Astrocyte (in vitro differentiated cells and primary cell): ENCODE data around the gene KCNQ1OT1. TPM values are rescaled to one million over a fixed set of nuclear protein-coding genes. Genes with fewer than 3 reads are reported as not detected.

Experiments
- DNase-seq: peaks from one replicate; pipeline ENCODE4 v3.0.0-alpha.2; 2010; ENCODE audit warnings: low read depth
- FAIRE-seq: peaks from 2 replicates; lab custom pipeline; 2011; peaks lifted over from hg19 to GRCh38; lab: Jason Lieb, UNC
- H2AFZ ChIP-seq: 2 replicates; pipeline ENCODE4 v1.6.0; 2012; ENCODE audit warnings: low read depth, low read length, inconsistent platforms
- H3K27ac ChIP-seq: 2 replicates; pipeline ENCODE4 v1.5.1; 2011; ENCODE audit warnings: low read depth, low read length, inconsistent platforms
- H3K27me3 ChIP-seq: 2 replicates; pipeline ENCODE4 v1.6.0; 2011; ENCODE audit warnings: low read length, inconsistent platforms; ENCODE audit not compliant: insufficient read depth
- H3K36me3 ChIP-seq: 2 replicates; pipeline ENCODE4 v1.5.1; 2011; ENCODE audit warnings: low read length, inconsistent platforms; ENCODE audit not compliant: insufficient read depth
- H3K4me1 ChIP-seq: 2 replicates; pipeline ENCODE4 v1.5.1; 2011; ENCODE audit warnings: low read length, inconsistent platforms; ENCODE audit not compliant: insufficient read depth
- H3K4me2 ChIP-seq: 2 replicates; pipeline ENCODE4 v1.6.0; 2012; ENCODE audit warnings: low read length, inconsistent platforms
- H3K4me3 ChIP-seq: 2 replicates; pipeline ENCODE4 v1.5.1; 2011; ENCODE audit warnings: low read depth, mild to moderate bottlenecking, low read length, inconsistent platforms; ENCODE audit not compliant: insufficient read depth
- H3K79me2 ChIP-seq: 2 replicates; pipeline ENCODE4 v1.6.0; 2012; ENCODE audit warnings: mild to moderate bottlenecking, low read length, inconsistent platforms; ENCODE audit not compliant: insufficient read depth
- H3K9ac ChIP-seq: 2 replicates; pipeline ENCODE4 v1.6.0; 2012; ENCODE audit warnings: mild to moderate bottlenecking, low read length, inconsistent platforms
- H3K9me3 ChIP-seq: 2 replicates; pipeline ENCODE4 v1.5.1; 2012; ENCODE audit warnings: low read depth, mild to moderate bottlenecking, low read length, inconsistent platforms; ENCODE audit not compliant: insufficient read depth
- H4K20me1 ChIP-seq: 2 replicates; pipeline ENCODE4 v1.6.0; 2012; ENCODE audit warnings: low read length, inconsistent platforms; ENCODE audit not compliant: insufficient read depth
- H3K27ac Mint-ChIP-seq: one replicate; pipeline ENCODE4 v1.8.0; 2021; ENCODE audit warnings: mild to moderate bottlenecking, mixed read lengths; ENCODE audit not compliant: unreplicated experiment
- H3K27me3 Mint-ChIP-seq: one replicate; pipeline ENCODE4 v1.8.0; 2021; ENCODE audit warnings: low read depth, mixed read lengths; ENCODE audit not compliant: unreplicated experiment
- H3K36me3 Mint-ChIP-seq: one replicate; pipeline ENCODE4 v1.8.0; 2021; ENCODE audit warnings: low read depth, mixed read lengths; ENCODE audit not compliant: unreplicated experiment
- H3K4me1 Mint-ChIP-seq: one replicate; pipeline ENCODE4 v1.8.0; 2021; ENCODE audit warnings: low read depth, mixed read lengths; ENCODE audit not compliant: unreplicated experiment
- H3K4me3 Mint-ChIP-seq: one replicate; pipeline ENCODE4 v1.8.0; 2021; ENCODE audit warnings: mild to moderate bottlenecking, moderate library complexity, mixed read lengths; ENCODE audit not compliant: unreplicated experiment
- H3K9me3 Mint-ChIP-seq: one replicate; pipeline ENCODE4 v1.8.0; 2021; ENCODE audit warnings: mild to moderate bottlenecking, mixed read lengths; ENCODE audit not compliant: unreplicated experiment
- EZH2 ChIP-seq: IDR thresholded peaks from 2 replicates; pipeline ENCODE4 v1.6.1; 2012; ENCODE audit warnings: mild to moderate bottlenecking, low read length, inconsistent platforms; ENCODE audit not compliant: insufficient read depth
- total RNA-seq: library from RNA; stranded (reverse); gene quantifications from 2 replicates; pipeline ENCODE4 v1.2.1, GENCODE V29; 2021
- TF ChIP-seq, protein P1 (sequence below): IDR thresholded peaks from 2 replicates; pipeline ENCODE4 v1.5.1; 2011; ENCODE audit warnings: low read depth, mild to moderate bottlenecking, inconsistent platforms, low read length, moderate library complexity; ENCODE audit not compliant: insufficient read depth

Gene KCNQ1OT1
- total RNA-seq, 1 donor from 2014 or later: 2.5 TPM

DNA sequence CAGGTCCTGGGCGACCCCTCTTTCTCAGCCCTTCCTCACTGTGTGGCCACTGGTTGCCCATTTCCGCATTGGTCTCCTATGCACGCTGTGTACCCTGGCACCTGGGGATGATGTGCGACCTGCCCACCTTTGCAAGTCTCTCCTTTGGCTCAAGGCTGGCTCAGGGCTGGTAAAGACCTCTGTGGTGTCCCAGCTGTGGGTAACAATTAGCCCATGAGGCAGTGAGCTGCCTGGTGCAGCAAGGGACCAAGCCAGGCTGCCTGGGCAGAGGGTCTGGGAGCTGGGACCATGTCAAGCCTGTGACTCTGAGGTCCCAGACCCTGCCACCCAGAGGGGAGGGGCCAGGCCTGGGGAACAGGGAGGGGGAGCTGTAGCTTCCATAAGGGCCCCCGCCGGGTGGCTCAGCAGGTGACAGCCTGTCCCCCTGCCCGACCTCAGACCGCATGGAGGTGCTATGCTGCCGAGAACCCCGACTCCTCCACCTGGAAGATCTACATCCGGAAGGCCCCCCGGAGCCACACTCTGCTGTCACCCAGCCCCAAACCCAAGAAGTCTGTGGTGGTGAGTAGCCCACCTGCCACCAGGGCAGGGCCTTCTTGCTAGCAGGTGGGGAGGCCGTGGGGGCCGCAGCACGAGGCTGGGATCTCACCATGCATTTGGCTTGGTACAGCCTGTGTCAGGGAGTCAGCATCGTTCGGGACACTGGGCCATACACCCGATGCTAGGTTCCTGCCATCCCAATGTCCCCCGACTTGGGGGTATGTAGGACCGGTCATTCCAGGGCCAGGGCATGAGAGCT is 112.5 kb downstream of the KCNQ1OT1 start:
- no peak for DNase-seq
- H3K79me2 ChIP-seq: no peaks in the 10 kb centered on the region

DNA sequence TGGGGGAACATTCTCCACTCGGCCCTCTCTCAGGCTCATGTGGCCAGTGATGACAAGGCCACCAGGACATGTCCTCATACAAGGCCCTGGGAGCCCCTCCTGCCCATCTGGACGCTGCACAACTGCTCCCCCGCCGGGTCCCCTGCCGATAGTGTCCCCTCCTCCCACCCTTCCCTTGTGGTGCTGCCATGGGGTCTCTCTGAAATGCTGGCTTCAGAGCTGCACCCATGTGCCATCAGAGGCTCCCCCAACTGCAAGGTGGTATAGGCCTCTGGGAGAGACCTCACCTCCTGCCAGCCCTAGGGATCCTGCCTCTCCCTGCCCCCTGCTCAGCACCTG is 113.0 kb downstream of the KCNQ1OT1 start:
- H3K27me3 Mint-ChIP-seq: peaks cover 54% of the 10 kb centered on the region
- peaks cover 12% of the 10 kb centered on the region for H3K27me3 ChIP-seq
- no peaks in the 10 kb centered on the region for H3K4me1 Mint-ChIP-seq
- H3K4me3 Mint-ChIP-seq: no peak overlapping the region
- no peaks in the 10 kb centered on the region for H4K20me1 ChIP-seq
- no peaks in the 10 kb centered on the region for H3K36me3 Mint-ChIP-seq
- no peaks in the 10 kb centered on the region for H3K9me3 ChIP-seq
- H3K36me3 ChIP-seq: no peaks in the 10 kb centered on the region
- H3K27ac Mint-ChIP-seq: no peak overlapping the region
- no peak overlapping the region for H3K4me3 ChIP-seq
- DNase-seq: no peak
- H3K9me3 Mint-ChIP-seq: no peaks in the 10 kb centered on the region
- no peak overlapping the region for H3K9ac ChIP-seq
- no peaks in the 10 kb centered on the region for H3K4me1 ChIP-seq
- no peak overlapping the region for H2AFZ ChIP-seq
- no peaks in the 10 kb centered on the region for H3K79me2 ChIP-seq
- H3K27ac ChIP-seq: no peak overlapping the region
- no peak overlapping the region for H3K4me2 ChIP-seq
- FAIRE-seq: no peak
- TF ChIP-seq EZH2: no peak
- TF ChIP-seq, protein P1, sequence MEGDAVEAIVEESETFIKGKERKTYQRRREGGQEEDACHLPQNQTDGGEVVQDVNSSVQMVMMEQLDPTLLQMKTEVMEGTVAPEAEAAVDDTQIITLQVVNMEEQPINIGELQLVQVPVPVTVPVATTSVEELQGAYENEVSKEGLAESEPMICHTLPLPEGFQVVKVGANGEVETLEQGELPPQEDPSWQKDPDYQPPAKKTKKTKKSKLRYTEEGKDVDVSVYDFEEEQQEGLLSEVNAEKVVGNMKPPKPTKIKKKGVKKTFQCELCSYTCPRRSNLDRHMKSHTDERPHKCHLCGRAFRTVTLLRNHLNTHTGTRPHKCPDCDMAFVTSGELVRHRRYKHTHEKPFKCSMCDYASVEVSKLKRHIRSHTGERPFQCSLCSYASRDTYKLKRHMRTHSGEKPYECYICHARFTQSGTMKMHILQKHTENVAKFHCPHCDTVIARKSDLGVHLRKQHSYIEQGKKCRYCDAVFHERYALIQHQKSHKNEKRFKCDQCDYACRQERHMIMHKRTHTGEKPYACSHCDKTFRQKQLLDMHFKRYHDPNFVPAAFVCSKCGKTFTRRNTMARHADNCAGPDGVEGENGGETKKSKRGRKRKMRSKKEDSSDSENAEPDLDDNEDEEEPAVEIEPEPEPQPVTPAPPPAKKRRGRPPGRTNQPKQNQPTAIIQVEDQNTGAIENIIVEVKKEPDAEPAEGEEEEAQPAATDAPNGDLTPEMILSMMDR: no peak

More for the DNA sequence above, 112.5 kb downstream of the KCNQ1OT1 start:
- no peak overlapping the region for H3K27ac Mint-ChIP-seq
- Histone ChIP-seq H3K27me3 (peaks cover 16% of the 10 kb centered on the region), H3K4me1 (no peaks in the 10 kb centered on the region), H3K4me2 (no peak overlapping the region), H2AFZ (no peak overlapping the region), H3K4me3 (no peak overlapping the region), H3K27ac (no peak overlapping the region), H3K9me3 (no peaks in the 10 kb centered on the region), H3K9ac (no peak overlapping the region), H4K20me1 (no peaks in the 10 kb centered on the region), H3K36me3 (no peaks in the 10 kb centered on the region)
- no peaks in the 10 kb centered on the region for H3K4me1 Mint-ChIP-seq
- H3K36me3 Mint-ChIP-seq: no peaks in the 10 kb centered on the region
- TF ChIP-seq, protein P1: no peak
- no peak for TF ChIP-seq EZH2
- no peak for FAIRE-seq
- H3K4me3 Mint-ChIP-seq: no peak overlapping the region
- H3K9me3 Mint-ChIP-seq: no peaks in the 10 kb centered on the region
- H3K27me3 Mint-ChIP-seq: peaks cover 57% of the 10 kb centered on the region
